ENCODE data around the gene RENBP.

The RENBP gene

DNA sequence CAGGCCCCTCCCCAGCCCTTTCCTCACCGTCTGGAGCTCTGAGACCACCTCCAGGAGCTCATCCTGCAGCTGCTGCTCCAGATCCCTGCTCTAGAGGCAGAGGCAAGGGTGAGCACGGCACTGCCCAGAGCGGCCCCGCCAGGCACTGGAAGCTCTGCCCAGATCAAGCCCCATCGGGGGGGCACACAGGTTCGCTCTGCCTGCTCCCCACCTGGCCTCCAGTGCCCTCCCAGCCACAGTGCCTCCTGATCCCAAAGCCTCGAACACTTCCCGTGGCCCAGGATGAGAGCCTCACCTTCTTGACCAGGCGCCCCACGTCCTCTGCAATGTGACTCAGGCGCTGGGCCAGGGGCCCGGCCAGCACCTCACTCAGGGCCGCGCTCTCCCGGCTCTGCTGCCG, 23.4 kb downstream of the RENBP start:
- no peak for DNase-seq (ENCODE audit: low read depth)
- TF ChIP-seq CTCF (conservative IDR thresholded peaks at IDR 0.05; ENCODE audit: control insufficient read depth, insufficient read depth, low read depth, low read length), result no peak
- no peak overlapping the region for H3K4me3 ChIP-seq (ENCODE audit: control insufficient read depth, low read depth, low read length)

GRCh38 chrX:153920546-153920945, 23.9 kb downstream of the RENBP start:
- H3K4me3 ChIP-seq (ENCODE audit: control insufficient read depth, low read depth, low read length), result no peak overlapping the region
- no peak for DNase-seq (ENCODE audit: low read depth)
- TF ChIP-seq CTCF (conservative IDR thresholded peaks at IDR 0.05; ENCODE audit: control insufficient read depth, insufficient read depth, low read depth, low read length), result no peak

- no peak for DNase-seq (ENCODE audit: low read depth)
- H3K4me3 ChIP-seq (ENCODE audit: control insufficient read depth, low read depth, low read length), result no peak overlapping the region
- no peak for TF ChIP-seq CTCF (conservative IDR thresholded peaks at IDR 0.05; ENCODE audit: control insufficient read depth, insufficient read depth, low read depth, low read length)
Measured at GRCh38 chrX:153919281-153919680, 25.2 kb downstream of the RENBP start.

GRCh38 chrX:153917869-153918268, 26.6 kb downstream of the RENBP start:
- no peak overlapping the region for H3K4me3 ChIP-seq (ENCODE audit: control insufficient read depth, low read depth, low read length)
- no peak for TF ChIP-seq CTCF (conservative IDR thresholded peaks at IDR 0.05; ENCODE audit: control insufficient read depth, insufficient read depth, low read depth, low read length)
- DNase-seq (ENCODE audit: low read depth), result no peak

DNA sequence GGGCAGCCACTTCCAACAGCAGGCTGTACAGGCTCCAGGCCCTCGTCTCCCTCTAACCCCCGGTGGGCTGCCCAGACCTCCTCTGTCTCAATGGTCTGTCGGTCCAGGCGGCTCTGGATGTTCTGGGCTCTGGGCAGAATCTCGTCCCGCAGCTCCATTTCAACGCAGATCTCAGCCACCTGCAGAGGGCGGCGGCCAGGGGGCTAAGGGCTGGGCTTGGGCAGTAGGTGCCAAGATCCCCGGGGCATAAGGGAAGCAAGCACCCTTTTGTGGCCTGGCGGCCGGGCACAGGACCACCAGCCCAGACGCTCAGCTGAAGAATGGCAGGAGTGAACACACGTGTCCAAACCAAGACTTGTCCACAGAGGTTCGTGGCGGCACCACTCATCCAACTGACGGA, 30.7 kb downstream of the RENBP start:
- no peak for DNase-seq (ENCODE audit: low read depth)
- no peak overlapping the region for H3K4me3 ChIP-seq (ENCODE audit: control insufficient read depth, low read depth, low read length)
- no peak for TF ChIP-seq CTCF (conservative IDR thresholded peaks at IDR 0.05; ENCODE audit: control insufficient read depth, insufficient read depth, low read depth, low read length)

- DNase-seq (ENCODE audit: low read depth), result no peak
- TF ChIP-seq CTCF (conservative IDR thresholded peaks at IDR 0.05; ENCODE audit: control insufficient read depth, insufficient read depth, low read depth, low read length), result no peak
- no peak overlapping the region for H3K4me3 ChIP-seq (ENCODE audit: control insufficient read depth, low read depth, low read length)
Measured at GRCh38 chrX:153913211-153913610, 31.2 kb downstream of the RENBP start.

DNA sequence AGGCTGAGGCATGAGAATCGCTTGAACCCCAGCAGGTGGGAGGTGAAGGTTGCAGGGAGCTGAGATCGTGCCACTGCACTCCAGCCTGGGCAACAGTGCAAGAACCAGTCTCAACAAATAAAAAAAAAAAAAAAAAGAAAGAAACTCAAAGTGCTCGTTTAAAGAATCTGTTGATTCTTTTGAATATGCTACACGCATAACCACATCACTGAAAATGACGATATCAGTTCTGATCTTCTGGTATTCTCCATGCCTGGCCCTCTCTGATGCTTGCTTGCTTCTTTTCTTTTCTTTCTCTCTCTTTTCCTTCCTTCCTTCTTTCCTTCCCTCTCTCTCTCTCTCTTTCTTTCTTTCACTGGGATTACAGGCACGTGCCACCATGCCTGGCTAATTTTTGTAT, 32.6 kb downstream of the RENBP start:
- TF ChIP-seq CTCF (conservative IDR thresholded peaks at IDR 0.05; ENCODE audit: control insufficient read depth, insufficient read depth, low read depth, low read length), result no peak
- DNase-seq (ENCODE audit: low read depth), result no peak
- H3K4me3 ChIP-seq (ENCODE audit: control insufficient read depth, low read depth, low read length), result no peak overlapping the region

Data from fibroblast of mammary gland (primary cell).